Omental fat pad (tissue), 4 donors: ENCODE measurements around the gene IPCEF1. TPM values are rescaled to one million over a fixed set of nuclear protein-coding genes. Genes with fewer than 3 reads are reported as not detected.

Experiments used
- ATAC-seq: fragments of 150-250 bp; one replicate; pipeline ENCODE4 v1.9.1; 2016; ENCODE audit warnings: mild to moderate bottlenecking, moderate library complexity; ENCODE audit not compliant: low FRiP score
- DNase-seq: peaks from one replicate; pipeline ENCODE4 v3.0.0-alpha.2; 2019; ENCODE audit warnings: low spot score
- CTCF ChIP-seq, 3 donors: fragments of 450-650 bp; IDR thresholded peaks; one replicate each; pipeline ENCODE4 v1.5.1; 2016 to 2017; ENCODE audit warnings: antibody characterized with exemption in 3 of 3, mild to moderate bottlenecking in 3 of 3, moderate library complexity in 2 of 3
- total RNA-seq, 4 donors: library from RNA; depleted of rRNA; stranded (reverse); fragments of >200 nt; gene quantifications; one replicate each; pipeline ENCODE4 v1.1.0, GENCODE V29; 2016

Gene IPCEF1
- total RNA-seq, 4 donors from 2014 or later = 0.84 to 9.2 (median 2.7) TPM

DNA sequence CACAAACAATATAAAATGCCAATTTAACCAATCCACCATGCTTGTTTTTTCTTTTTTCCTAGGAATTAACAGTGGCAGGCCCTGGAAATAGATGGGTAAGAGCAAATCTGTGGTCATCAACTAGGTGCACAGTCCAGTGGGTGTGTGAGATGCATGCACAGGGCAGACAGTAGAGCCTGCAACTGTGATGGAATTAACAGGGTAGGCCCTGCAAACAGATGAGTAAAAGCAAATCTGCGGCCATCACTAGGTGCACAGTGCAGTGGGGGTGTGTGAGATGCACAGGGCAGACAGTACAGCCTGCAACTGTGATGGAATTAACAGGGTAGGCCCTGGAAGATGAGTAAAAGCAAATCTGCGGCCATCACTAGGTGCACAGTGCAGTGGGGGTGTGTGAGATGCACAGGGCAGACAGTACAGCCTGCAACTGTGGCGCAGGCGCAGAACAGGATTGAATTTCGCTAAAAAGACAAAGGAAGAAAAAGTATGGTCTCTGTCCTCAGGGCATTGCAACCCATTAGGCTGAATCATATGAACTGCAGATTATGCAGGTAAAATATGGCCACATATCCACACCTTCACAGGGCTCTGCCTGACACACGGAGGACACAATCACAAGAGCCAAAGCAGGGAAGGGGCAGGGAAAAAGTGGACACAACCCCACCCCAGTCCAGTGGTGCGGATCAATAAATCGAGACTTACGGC, 41.0 kb upstream of the IPCEF1 start:
- no peak for TF ChIP-seq CTCF (IDR thresholded peaks at IDR 0.05)
- no peak for ATAC-seq
- no peak for DNase-seq

- no peak for DNase-seq
- TF ChIP-seq CTCF (IDR thresholded peaks at IDR 0.05) = no peak
- no peak for ATAC-seq
Observed at GRCh38 chr6:154395878-154396277, 39.3 kb upstream of the IPCEF1 start.

DNA sequence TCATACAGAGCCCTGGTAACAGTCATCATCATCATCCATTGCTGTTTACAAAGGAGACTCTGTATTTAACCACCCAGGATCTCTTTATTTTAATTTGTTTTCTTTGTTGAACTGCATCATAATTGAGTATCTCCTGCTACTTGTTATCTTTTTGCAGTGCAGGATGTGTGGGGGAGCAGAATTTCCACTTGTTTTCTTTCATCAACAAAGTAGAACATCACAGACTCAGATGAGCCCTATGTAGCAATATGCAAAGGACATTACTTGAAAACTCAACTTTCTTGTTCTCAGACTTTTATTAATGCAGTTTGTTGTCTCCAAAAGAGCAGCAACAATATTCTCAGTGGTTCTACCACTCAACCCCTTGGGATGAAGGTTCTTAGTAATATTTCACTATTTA, 38.7 kb upstream of the IPCEF1 start:
- ATAC-seq (no peak), DNase-seq (no peak)
- TF ChIP-seq CTCF (IDR thresholded peaks at IDR 0.05) = no peak

GRCh38 chr6:154394571-154394970, 38.0 kb upstream of the IPCEF1 start:
- no peak for TF ChIP-seq CTCF (IDR thresholded peaks at IDR 0.05)
- DNase-seq (no peak), ATAC-seq (no peak)

DNA sequence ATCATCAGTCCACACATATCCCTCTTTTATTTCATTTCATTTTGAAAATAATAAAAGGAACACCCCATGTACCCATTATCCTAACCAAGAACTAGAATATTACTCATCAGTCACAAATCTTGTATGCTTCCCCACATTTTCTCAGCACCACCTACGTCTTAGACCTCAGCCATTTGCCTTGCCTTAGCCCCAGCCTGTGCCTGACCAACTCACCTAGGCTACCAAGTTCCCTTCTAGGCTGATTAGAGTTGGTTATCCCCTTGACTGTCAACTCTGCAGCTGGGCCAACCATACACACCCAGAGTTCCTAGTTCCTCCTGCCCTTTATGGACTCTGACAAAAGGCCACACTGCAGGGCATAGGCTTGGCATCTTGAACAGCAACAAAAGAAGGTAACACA, 33.4 kb upstream of the IPCEF1 start:
- TF ChIP-seq CTCF (IDR thresholded peaks at IDR 0.05) = no peak
- no peak for DNase-seq
- no peak for ATAC-seq

DNA sequence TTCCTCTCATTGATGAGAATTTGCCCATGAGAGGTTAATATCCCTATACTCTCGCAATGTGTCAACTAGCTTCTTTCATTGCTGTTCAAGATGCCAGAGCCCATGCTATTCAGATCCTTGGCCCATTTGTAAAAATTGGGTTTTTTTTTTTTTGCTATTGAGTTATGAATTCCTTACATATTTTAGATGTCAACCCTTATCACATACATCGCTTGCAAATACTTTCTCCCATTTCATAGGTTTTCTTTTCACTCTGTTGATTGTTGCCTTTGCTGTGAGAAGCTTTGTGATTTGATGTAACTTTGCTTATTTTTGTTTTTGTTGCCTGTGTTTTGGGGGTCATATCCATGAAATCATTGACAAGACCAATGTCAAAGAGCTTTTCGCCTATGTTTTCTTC, 32.2 kb upstream of the IPCEF1 start:
- ATAC-seq (no peak), DNase-seq (no peak)
- TF ChIP-seq CTCF (IDR thresholded peaks at IDR 0.05) = no peak
